Naive thymus-derived CD4-positive, alpha-beta T cell (primary cell): ENCODE results near the gene STRAP. TPM values are rescaled to one million over a fixed set of nuclear protein-coding genes. Genes with fewer than 3 reads are reported as not detected.

Experiments used
- ATAC-seq: fragments of 150-1000 bp; cut with Tn5 transposase; 2 replicates; pipeline ENCODE4 v1.10.0; 2021; ENCODE audit warnings: mild to moderate bottlenecking, moderate library complexity
- CTCF ChIA-PET: fragments of 350-600 bp; sonication (Branson Sonifier 250); formaldehyde crosslinking; loops from one replicate; lab custom pipeline; 2021; ENCODE audit warnings: antibody characterized with exemption; lab: Charles Lee
- POLR2A ChIA-PET: fragments of 350-600 bp; sonication (Branson Sonifier 250); formaldehyde crosslinking; loops from one replicate; lab custom pipeline; 2021; ENCODE audit warnings: antibody characterized with exemption, inconsistent platforms; lab: Charles Lee
- DNase-seq, 9 donors: peaks; one replicate each; pipeline versions ENCODE4 v3.0.0 to v3.0.0-alpha.2; 2020 to 2022; ENCODE audit warnings: mixed read lengths in 1 of 9
- H3K27ac ChIP-seq: one replicate; pipeline ENCODE4 v1.7.0; 2013; ENCODE audit warnings: mild to moderate bottlenecking, low read depth, low read length, moderate library complexity
- H3K27me3 ChIP-seq, 2 donors: one replicate each; pipeline ENCODE4 v1.7.0; 2013; ENCODE audit warnings: low read length in 2 of 2, mild to moderate bottlenecking in 2 of 2, moderate library complexity in 2 of 2; ENCODE audit not compliant: control insufficient read depth in 2 of 2, insufficient read depth in 2 of 2
- H3K36me3 ChIP-seq, 3 experiments: 1 replicate in 2 of 3; 2 replicates in 1 of 3; pipeline ENCODE4 v1.7.0; 2013; ENCODE audit warnings: low read length in 3 of 3, mild to moderate bottlenecking in 3 of 3, moderate library complexity in 1 of 3; ENCODE audit not compliant: insufficient read depth in 3 of 3, control insufficient read depth in 2 of 3
- H3K4me1 ChIP-seq, 2 donors: one replicate each; pipeline ENCODE4 v1.7.0; 2013; ENCODE audit warnings: low read length in 2 of 2, mild to moderate bottlenecking in 2 of 2, moderate library complexity in 1 of 2; ENCODE audit not compliant: control insufficient read depth in 2 of 2, insufficient read depth in 2 of 2
- H3K4me3 ChIP-seq: 2 replicates; pipeline ENCODE4 v1.7.0; 2013; ENCODE audit warnings: mild to moderate bottlenecking, low read length
- H3K9me3 ChIP-seq, 3 experiments: 1 replicate in 2 of 3; 2 replicates in 1 of 3; pipeline ENCODE4 v1.7.0; 2013; ENCODE audit warnings: low read length in 3 of 3; ENCODE audit not compliant: control insufficient read depth in 2 of 3
- H3K27ac Mint-ChIP-seq, 9 donors: one replicate each; pipeline ENCODE4 v1.8.0; 2020 to 2022; ENCODE audit warnings: mixed read lengths in 9 of 9, mild to moderate bottlenecking in 8 of 9, moderate library complexity in 5 of 9, inconsistent platforms in 2 of 9
- H3K27me3 Mint-ChIP-seq, 5 donors: one replicate each; pipeline ENCODE4 v1.8.0; 2021 to 2022; ENCODE audit warnings: mixed read lengths in 5 of 5, mild to moderate bottlenecking in 1 of 5
- H3K36me3 Mint-ChIP-seq, 5 donors: one replicate each; pipeline ENCODE4 v1.8.0; 2020 to 2022; ENCODE audit warnings: mixed read lengths in 5 of 5, mild to moderate bottlenecking in 3 of 5, inconsistent platforms in 1 of 5
- H3K4me1 Mint-ChIP-seq, 7 donors: one replicate each; pipeline ENCODE4 v1.8.0; 2020 to 2022; ENCODE audit warnings: mixed read lengths in 7 of 7, mild to moderate bottlenecking in 3 of 7, inconsistent platforms in 1 of 7
- H3K4me3 Mint-ChIP-seq, 10 donors: one replicate each; pipeline ENCODE4 v1.8.0; 2020 to 2022; ENCODE audit warnings: mild to moderate bottlenecking in 10 of 10, mixed read lengths in 10 of 10, moderate library complexity in 6 of 10, inconsistent platforms in 2 of 10
- H3K9me3 Mint-ChIP-seq, 11 donors: one replicate each; pipeline ENCODE4 v1.8.0; 2020 to 2022; ENCODE audit warnings: mixed read lengths in 11 of 11, mild to moderate bottlenecking in 4 of 11, inconsistent platforms in 1 of 11, moderate library complexity in 1 of 11
- intact Hi-C, 2 donors: fragments of 100-400 bp; cut with micrococcal nuclease; formaldehyde crosslinking; loops; one replicate each; pipeline ENCODE4 v1.15.1; 2023
- polyA plus RNA-seq, 2 donors: library from polyadenylated mRNA; unstranded; fragments of 300-500 nt; fragmentation: Illumina TruSeq; gene quantifications; one replicate each; pipeline ENCODE4 v1.2.3, GENCODE V29; 2021
- total RNA-seq, 6 experiments: library from RNA in 5 of 6; stranded (reverse) in 5 of 6; gene quantifications; 1 replicate in 5 of 6; 2 replicates in 1 of 6; pipeline ENCODE4 v1.2.3 and lab custom pipeline; 2021 to 2026

Gene STRAP
- total and polyA plus RNA-seq, 7 experiments from 2014 or later = 42.2 to 119 (median 86.2) TPM

GRCh38 chr12:15875863-15876262 is 6.3 kb upstream of the STRAP start:
- ChIA-PET CTCF (no interaction called here), POLR2A (no interaction called here)
- peak overlapping the region in 2 of 9 donors; percentile 50 to 85 for H3K27ac Mint-ChIP-seq

GRCh38 chr12:15879413-15879812 is 2.8 kb upstream of the STRAP start:
- intact Hi-C loops = no loop called here
- CTCF ChIA-PET = no interaction called here
- Mint-ChIP-seq H3K4me1 (peaks cover 15 to 45% (median 35%) of the 10 kb centered on the region in 7 donors), H3K27me3 (peaks cover 0 to 8% (median 0%) of the 10 kb centered on the region in 5 donors), H3K9me3 (peaks cover 0 to 8% (median 0%) of the 10 kb centered on the region in 11 donors), H3K4me3 (no peak overlapping the region), H3K36me3 (peaks cover 0 to 11% (median 6%) of the 10 kb centered on the region in 5 donors), H3K27ac (no peak overlapping the region)
- POLR2A ChIA-PET = no interaction called here
- H3K36me3 ChIP-seq = peaks cover 0 to 5% (median 0%) of the 10 kb centered on the region in 3 experiments
- no peaks in the 10 kb centered on the region for H3K27me3 ChIP-seq
- peaks cover 15 to 17% of the 10 kb centered on the region in 2 donors for H3K4me1 ChIP-seq
- no peak for ATAC-seq
- no peak for DNase-seq
- H3K4me3 ChIP-seq = no peak overlapping the region
- H3K27ac ChIP-seq = no peak overlapping the region
- no peaks in the 10 kb centered on the region for H3K9me3 ChIP-seq

More at GRCh38 chr12:15875863-15876262, 6.3 kb upstream of the STRAP start:
- H3K27ac ChIP-seq = no peak overlapping the region
- intact Hi-C loops = no loop called here
- H3K4me1 ChIP-seq = no peaks in the 10 kb centered on the region
- ATAC-seq (no peak), DNase-seq (no peak)
- H3K27me3 ChIP-seq = no peaks in the 10 kb centered on the region
- Mint-ChIP-seq H3K4me1 (peaks cover 0 to 12% (median 7%) of the 10 kb centered on the region in 7 donors), H3K4me3 (peak overlapping the region in 8 of 10 donors; percentile 65 to 87 (median 82)), H3K27me3 (peaks cover 0 to 8% (median 4%) of the 10 kb centered on the region in 5 donors), H3K36me3 (peaks cover 0 to 5% (median 0%) of the 10 kb centered on the region in 5 donors), H3K9me3 (peaks cover 0 to 11% (median 0%) of the 10 kb centered on the region in 11 donors)
- no peaks in the 10 kb centered on the region for H3K9me3 ChIP-seq
- no peak overlapping the region for H3K4me3 ChIP-seq
- no peaks in the 10 kb centered on the region for H3K36me3 ChIP-seq

GRCh38 chr12:15880721-15881120 is 1.5 kb upstream of the STRAP start:
- peaks cover 0 to 14% (median 10%) of the 10 kb centered on the region in 5 donors for H3K36me3 Mint-ChIP-seq
- H3K9me3 Mint-ChIP-seq = peaks cover 0 to 8% (median 0%) of the 10 kb centered on the region in 11 donors
- ChIA-PET POLR2A (no interaction called here), CTCF (no interaction called here)
- peak overlapping the region; percentile 2 to 100 (median 84) for H3K4me3 Mint-ChIP-seq
- H3K27ac Mint-ChIP-seq = peak overlapping the region in 8 of 9 donors; percentile 27 to 100 (median 84)
- no peaks in the 10 kb centered on the region for H3K27me3 ChIP-seq
- ATAC-seq (no peak), DNase-seq (no peak)
- intact Hi-C loops = loop anchor here (5.0 to 10.0 kb wide), 6 partner anchors 178 to 1623 kb away; partner anchors contain the start of genes ARHGDIB (in 1 of the 2), C12orf60 (in 1 of the 2) and WBP11 (in 1 of the 2)
- peaks cover 0 to 5% (median 0%) of the 10 kb centered on the region in 3 experiments for H3K36me3 ChIP-seq
- peaks cover 22 to 23% of the 10 kb centered on the region in 2 donors for H3K4me1 ChIP-seq
- no peak overlapping the region for H3K4me3 ChIP-seq
- peaks cover 0 to 8% (median 0%) of the 10 kb centered on the region in 5 donors for H3K27me3 Mint-ChIP-seq
- peaks cover 21 to 51% (median 44%) of the 10 kb centered on the region in 7 donors for H3K4me1 Mint-ChIP-seq
- H3K27ac ChIP-seq = no peak overlapping the region
- no peaks in the 10 kb centered on the region for H3K9me3 ChIP-seq

GRCh38 chr12:15883536-15883935 is 1.3 kb downstream of the STRAP start:
- peaks cover 45 to 78% (median 72%) of the 10 kb centered on the region in 7 donors for H3K4me1 Mint-ChIP-seq
- H3K27ac ChIP-seq = peak overlapping the region; percentile 96

DNA sequence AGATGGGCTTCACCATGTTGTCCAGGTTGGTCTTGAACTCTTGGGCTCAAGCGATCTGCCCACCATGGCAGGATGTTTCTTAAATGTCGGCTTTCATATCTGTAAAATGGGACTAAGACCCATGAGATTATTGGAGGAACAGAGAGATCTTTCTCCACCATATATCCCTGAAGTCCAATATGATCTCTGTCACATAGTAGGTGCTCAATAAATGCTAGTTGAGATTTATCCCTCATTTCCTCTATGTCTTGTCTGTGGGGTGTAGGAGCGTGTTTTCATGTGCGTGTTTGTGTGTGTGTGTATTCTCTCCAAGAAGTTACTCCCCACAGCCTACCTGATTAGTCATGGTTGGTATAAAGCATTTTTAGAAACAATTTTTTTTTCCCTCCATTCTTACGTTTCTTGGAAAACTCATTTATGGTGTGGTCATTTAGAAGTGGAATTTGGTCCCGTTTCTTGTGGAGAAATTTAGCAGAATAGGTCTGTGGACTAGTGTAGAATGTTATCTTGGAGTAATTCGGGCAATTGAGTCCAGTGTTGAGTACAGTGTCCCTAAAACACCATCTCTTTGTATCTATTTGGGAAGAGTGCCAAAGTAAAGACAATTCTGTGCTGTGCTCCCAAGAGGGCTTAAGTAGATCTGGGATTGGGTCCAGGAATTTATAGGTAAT is 4.3 kb downstream of the STRAP start:
- H3K4me3 ChIP-seq = no peak overlapping the region
- Mint-ChIP-seq H3K27ac (peak overlapping the region in 4 of 9 donors; percentile 17 to 68 (median 32)), H3K4me1 (peaks cover 54 to 88% (median 80%) of the 10 kb centered on the region in 7 donors), H3K27me3 (no peaks in the 10 kb centered on the region), H3K4me3 (peak overlapping the region in 7 of 10 donors; percentile 2 to 23 (median 19)), H3K9me3 (no peaks in the 10 kb centered on the region), H3K36me3 (peaks cover 8 to 38% (median 25%) of the 10 kb centered on the region in 5 donors)
- ATAC-seq (no peak), DNase-seq (no peak)
- CTCF ChIA-PET = no interaction called here
- no peak overlapping the region for H3K27ac ChIP-seq
- peaks cover 0 to 3% of the 10 kb centered on the region in 2 donors for H3K27me3 ChIP-seq
- H3K9me3 ChIP-seq = no peaks in the 10 kb centered on the region
- intact Hi-C loops = loop anchor here in 1 of 2 donors (10.0 kb wide), 1 partner anchor 1492 kb away; no protein-coding TSS in a partner anchor
- H3K36me3 ChIP-seq = peaks cover 7 to 16% (median 10%) of the 10 kb centered on the region in 3 experiments
- POLR2A ChIA-PET = interaction anchor here (1.3 kb wide), 1 partner anchor 25 kb away, joined by 4 read pairs; the partner anchor contains the start of gene DERA
- peaks cover 21 to 32% of the 10 kb centered on the region in 2 donors for H3K4me1 ChIP-seq

More at GRCh38 chr12:15883536-15883935, 1.3 kb downstream of the STRAP start:
- Histone ChIP-seq H3K4me3 (peak overlapping the region; percentile 97), H3K9me3 (no peaks in the 10 kb centered on the region), H3K36me3 (peaks cover 4 to 10% (median 7%) of the 10 kb centered on the region in 3 experiments), H3K27me3 (no peaks in the 10 kb centered on the region), H3K4me1 (peaks cover 22 to 32% of the 10 kb centered on the region in 2 donors)
- DNase-seq = no peak
- intact Hi-C loops = loop anchor here (2.0 to 10.0 kb wide), 9 partner anchors 15 to 1626 kb away; partner anchors contain the start of genes ARHGDIB (in 1 of the 2), C12orf60 (in 1 of the 2) and WBP11 (in 1 of the 2)
- H3K4me3 Mint-ChIP-seq = peak overlapping the region; percentile 91 to 100 (median 97)
- CTCF ChIA-PET = interaction anchor here (0.7 to 2.1 kb wide), 5 partner anchors 14 to 617 kb away, joined by 3 to 7 read pairs (median 3); partner anchors contain the start of gene DERA
- H3K9me3 Mint-ChIP-seq = no peaks in the 10 kb centered on the region
- H3K27me3 Mint-ChIP-seq = no peaks in the 10 kb centered on the region
- peak overlapping the region; percentile 79 to 100 (median 99) for H3K27ac Mint-ChIP-seq
- peaks cover 8 to 31% (median 18%) of the 10 kb centered on the region in 5 donors for H3K36me3 Mint-ChIP-seq
- ATAC-seq = no peak
- POLR2A ChIA-PET = interaction anchor here (1.9 to 2.1 kb wide), 2 partner anchors 28 to 95 kb away, joined by 7 to 12 read pairs; partner anchors contain the start of genes DERA and EPS8
